Effector CD8-positive, alpha-beta T cell (primary cell): ENCODE data around the gene TMEM61.
"Not testable (repeated sequence)": the region's sequence is repeated elsewhere in the genome, so short reads cannot be mapped to it uniquely, and the experiment has no call there.

Experiments
- DNase-seq: peaks from one replicate; lab custom pipeline; 2025; lab: John Stamatoyannopoulos, UW
- total RNA-seq, 4 experiments: gene quantifications; one replicate each; lab custom pipeline; 2026; lab: John Stamatoyannopoulos, UW

Gene TMEM61
- total RNA-seq = 0 reads per million in 4 experiments

DNA sequence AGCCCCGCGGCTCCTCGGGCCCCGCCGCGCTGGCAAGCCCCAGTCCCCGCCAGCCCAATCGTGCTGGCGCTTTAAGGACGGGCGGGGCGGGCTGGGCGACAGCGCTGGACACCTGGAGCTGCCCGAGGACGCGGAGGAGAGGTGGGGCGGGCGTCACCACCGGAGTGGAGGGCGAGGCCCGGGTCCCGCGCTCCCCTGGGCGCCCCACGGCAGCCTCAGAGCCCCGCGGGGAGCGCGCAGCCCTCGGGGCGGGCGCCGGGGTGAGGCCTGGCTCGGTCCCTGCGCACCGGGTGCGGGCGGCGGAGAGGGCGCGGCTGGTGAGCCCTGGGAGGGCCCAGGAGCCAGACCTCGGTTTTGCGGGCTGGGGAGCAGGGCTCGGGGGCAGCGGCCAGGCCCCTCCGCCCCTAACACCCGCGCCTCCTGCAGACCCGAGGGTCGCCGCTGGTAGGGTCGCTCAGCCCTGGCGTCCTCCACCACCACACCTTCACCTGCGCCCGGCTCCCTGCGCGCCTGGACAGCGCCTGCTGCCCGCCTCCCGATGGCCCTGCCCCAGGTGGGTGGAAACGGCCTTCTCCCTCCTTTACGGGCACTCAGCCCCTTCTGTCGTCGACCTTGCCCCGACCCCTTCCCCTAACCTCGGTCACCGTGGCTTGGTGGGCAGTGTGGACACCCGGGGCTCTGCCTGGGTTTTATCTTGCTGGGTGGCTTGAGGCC lies at the start of gene TMEM61:
TSS of gene TMEM61 (plus strand) at position 101 of the 714 bp plus-strand sequence. CDS start at position 539, 438 bp downstream.
- no peak for DNase-seq

GRCh38 chr1:54931275-54931840 lies 49.1 kb upstream of the TMEM61 start:
- DNase-seq = no peak

DNA sequence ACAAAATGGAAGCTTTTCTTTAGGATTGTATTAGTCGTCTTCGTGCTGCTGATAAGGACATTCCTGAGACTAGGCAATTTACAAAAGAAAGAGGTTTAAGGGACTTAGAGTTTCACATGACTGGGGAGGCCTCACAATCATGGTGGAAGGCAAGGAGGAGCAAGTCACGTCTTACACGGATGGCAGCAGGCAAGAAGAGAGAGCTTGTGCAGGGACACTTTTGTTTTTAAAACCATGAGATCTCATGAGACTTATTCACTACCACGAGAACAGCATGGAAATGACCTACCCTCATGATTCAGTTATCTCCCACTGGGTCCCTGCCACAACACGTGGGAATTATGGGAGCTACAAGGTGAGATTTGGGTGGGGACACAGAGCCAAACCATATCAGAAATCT lies 46.3 kb upstream of the TMEM61 start:
- DNase-seq = not testable (repeated sequence)

DNA sequence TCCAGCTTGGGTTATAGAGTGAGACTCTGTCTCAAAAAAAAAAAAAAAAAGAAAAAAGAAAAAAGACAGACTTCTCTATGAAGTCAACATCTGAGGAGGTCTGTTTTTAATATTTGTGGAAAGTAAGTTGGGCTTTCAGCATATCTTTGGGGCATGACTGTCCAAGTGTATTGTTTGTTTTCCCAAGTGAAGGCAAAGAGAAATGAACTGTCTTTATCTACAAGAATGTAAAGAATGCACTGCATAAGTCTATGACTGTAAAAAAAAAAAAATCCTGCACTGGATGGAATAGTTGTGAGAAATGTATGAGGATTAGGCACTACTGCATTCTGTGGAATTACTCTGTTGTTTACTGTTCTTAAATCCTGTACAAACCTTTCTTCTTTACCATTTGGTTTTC lies 45.6 kb upstream of the TMEM61 start:
- DNase-seq = no peak

DNA sequence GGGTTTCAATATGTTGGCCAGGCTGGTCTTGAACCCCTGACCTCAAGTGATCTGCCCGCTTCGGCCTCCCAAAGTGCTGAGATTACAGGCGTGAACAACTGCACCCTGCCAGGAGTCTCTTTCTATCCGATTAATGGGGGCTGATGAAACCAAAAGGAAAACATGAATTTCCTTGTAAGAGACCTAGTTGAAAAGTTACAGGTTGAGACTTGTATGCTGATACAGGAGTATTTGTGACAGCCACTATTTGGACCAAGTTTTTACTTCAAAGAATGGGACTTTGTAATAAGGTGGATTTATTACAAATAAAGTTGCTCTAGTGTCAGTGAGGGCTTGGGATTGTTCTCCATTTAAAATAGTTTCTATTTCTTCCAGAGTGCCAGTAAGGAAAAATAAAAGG lies 43.6 kb upstream of the TMEM61 start:
- no peak for DNase-seq

DNA sequence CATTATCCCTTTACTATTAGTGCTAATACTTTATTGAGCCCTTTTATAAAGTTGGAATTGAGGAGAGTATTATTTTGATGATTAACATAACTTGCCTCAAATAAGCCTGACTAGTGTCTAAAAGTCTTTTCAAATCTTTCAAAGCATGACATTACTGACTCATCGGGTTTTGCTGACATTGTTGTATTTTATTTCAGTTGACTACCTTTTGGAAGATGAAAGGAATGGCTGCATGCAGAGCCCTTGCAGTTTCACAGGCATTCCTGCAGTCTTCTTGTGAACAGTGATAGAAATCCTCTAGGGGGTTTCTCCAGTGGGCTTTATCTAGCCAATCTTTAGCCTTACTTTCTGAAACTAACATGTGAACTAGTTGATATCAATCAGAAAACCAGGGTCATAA lies 43.0 kb upstream of the TMEM61 start:
- DNase-seq = no peak

- DNase-seq = not testable (repeated sequence)
Observed at GRCh38 chr1:54938955-54939354, 41.5 kb upstream of the TMEM61 start.

GRCh38 chr1:54940042-54940441 lies 40.4 kb upstream of the TMEM61 start:
- no peak for DNase-seq

DNA sequence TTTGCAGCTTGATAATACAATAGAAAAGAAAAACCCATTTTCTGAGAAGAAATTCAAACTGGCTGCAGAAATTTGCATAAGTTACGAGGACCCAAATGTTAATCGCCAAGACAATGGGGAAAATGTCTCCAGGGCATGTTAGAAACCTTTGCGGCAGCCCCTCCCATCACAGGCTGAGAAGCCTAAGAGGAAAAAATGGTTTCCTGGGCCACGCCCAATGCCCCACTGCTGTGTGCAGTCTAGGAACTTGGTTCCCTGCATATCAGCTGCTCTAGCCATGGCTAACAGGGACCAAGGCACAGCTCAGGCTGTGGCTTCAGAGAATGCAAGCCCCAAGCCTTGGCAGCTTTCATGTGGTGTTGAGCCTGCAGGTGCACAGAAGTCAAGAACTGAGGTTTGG lies 37.5 kb upstream of the TMEM61 start:
- DNase-seq = no peak

GRCh38 chr1:54944610-54945392 lies 35.6 kb upstream of the TMEM61 start:
- peak; percentile 10 for DNase-seq

DNA sequence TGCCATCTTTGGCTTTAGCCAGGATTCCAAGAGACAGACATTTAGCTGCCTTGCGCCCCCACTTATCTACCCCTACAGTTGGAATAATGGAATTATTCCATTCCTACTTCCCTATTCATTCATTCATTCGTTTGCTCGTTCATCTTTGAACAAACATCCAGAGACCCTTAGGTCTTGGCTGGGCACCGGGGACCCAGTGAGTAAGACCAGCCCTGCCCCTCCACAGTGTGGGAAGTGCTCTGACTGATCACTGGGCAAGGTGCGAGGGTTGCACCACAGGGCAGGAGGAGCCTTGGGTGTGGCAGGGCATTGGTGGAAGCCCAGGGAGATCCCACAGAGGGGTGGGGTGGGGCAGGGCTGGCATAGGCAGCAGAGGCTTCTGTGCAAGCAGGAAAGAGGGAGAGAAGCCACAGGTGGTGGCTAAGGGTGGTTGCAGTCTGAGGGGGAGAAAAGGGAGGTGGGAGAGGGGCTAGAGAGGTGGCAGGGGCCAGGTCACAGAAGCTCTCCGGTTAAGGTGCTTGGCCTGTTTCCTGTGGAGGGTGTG lies 35.0 kb upstream of the TMEM61 start:
- no peak for DNase-seq

GRCh38 chr1:54947540-54947939 lies 32.9 kb upstream of the TMEM61 start:
- no peak for DNase-seq

GRCh38 chr1:54949053-54949452 lies 31.4 kb upstream of the TMEM61 start:
- DNase-seq = no peak

- no peak for DNase-seq
Observed at GRCh38 chr1:54950006-54950368, 30.4 kb upstream of the TMEM61 start.

GRCh38 chr1:54950369-54951163 lies 29.9 kb upstream of the TMEM61 start:
- peak; percentile 5 for DNase-seq

DNA sequence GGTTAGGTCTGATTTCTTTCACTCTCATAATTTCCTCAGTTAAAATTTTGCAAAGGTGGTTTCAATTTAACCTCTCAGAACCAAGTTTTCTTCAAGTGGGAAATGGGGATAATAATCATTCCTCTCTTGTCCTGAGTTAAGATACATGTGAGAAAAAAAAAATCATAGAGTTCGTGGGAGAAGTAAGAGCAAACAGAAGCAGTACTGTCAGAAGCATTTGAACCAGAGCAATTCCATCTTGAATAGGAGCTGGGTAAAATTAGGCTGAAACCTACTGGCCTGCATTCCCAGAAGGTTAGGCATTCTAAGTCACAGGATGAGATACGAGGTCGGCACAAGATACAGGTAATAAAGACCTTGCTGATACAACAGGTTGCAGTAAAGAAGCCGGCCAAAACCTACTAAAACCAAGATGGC lies 28.6 kb upstream of the TMEM61 start:
- DNase-seq = no peak

DNA sequence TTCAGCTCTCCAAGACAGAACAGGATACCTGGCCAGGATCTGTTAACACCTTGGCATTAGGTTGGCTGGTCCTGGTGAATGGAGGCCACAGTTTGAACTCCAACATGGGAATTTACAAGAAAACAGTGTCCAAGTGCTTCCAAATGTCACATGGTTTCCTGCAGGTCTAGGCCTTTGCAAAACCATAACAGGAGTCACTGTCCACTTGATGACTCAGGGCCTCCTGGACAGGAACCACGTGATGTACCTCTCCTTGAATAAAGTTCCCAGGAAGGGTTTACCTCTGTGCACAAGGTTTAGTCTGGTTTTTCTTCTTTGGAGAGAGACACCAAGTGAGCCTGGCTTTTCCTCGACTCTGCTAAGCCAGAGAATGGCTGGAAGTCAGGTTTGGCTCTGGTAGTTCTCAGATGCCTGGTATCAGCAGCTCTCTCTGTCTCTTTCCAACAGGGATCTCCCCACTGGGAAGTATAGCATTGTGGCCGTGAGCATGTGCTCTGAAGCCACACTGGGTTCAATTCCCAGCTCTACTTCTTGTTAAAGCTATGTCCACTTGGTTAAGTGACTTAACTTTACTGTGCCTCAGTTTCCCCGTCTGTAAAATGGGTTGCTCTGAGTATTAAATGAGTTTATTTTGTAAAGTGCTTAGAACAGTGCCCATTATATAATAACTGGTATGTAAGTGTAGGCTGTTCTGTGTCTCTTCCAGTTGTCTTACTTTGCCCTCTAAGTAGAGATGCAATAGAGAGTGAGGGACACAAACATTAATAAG lies 27.3 kb upstream of the TMEM61 start:
- DNase-seq = no peak

DNA sequence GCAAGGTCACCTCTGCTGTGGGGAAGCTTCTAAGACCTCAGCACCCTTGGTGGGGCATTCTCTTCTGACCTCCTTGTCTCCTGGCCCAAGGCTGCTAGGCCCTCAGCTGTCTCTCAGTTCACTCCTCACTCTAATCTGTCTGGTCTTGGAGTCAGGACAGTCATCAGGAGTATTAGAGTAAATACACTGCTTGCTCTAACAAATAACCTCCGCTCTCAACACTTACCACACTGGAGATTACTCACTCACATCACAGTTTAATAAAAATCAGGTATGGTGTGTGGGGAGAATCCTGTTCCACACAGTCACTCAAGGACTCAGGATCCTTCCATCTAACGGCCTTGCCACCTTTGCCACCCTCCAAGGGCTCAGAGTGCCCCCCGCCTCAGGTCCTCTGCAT lies 26.6 kb upstream of the TMEM61 start:
- no peak for DNase-seq

GRCh38 chr1:54955359-54955758 lies 25.1 kb upstream of the TMEM61 start:
- no peak for DNase-seq

GRCh38 chr1:54956726-54957125 lies 23.7 kb upstream of the TMEM61 start:
- DNase-seq = no peak

GRCh38 chr1:54959241-54959640 lies 21.2 kb upstream of the TMEM61 start:
- no peak for DNase-seq
